HFF-Myc (cell line): ENCODE data around the gene FAM163B.

ENCODE experiments used
- DNase-seq: peaks from one replicate; pipeline ENCODE4 v3.0.0-alpha.2; 2011; ENCODE audit warnings: low read depth; ENCODE audit errors: extremely low read depth
- H3K4me3 ChIP-seq: replicated peaks from 2 replicates; pipeline ENCODE4 v1.5.1; 2011; ENCODE audit warnings: low read depth, mild to moderate bottlenecking, control low read depth, low read length
- CTCF ChIP-seq: IDR thresholded peaks from 2 replicates; pipeline ENCODE4 v1.5.1; 2012; ENCODE audit warnings: mild to moderate bottlenecking, low read depth, low read length, control low read depth; ENCODE audit errors: missing control alignments

The FAM163B gene

GRCh38 chr9:133570691-133571080 lies 38.5 kb downstream of the FAM163B start:
- H3K4me3 ChIP-seq = no peak overlapping the region
- DNase-seq = no peak
- TF ChIP-seq CTCF = no peak

GRCh38 chr9:133569891-133570690 lies 39.1 kb downstream of the FAM163B start:
- H3K4me3 ChIP-seq = no peak overlapping the region
- no peak for DNase-seq

GRCh38 chr9:133569121-133569785 lies 39.9 kb downstream of the FAM163B start:
- no peak overlapping the region for H3K4me3 ChIP-seq
- no peak for TF ChIP-seq CTCF
- DNase-seq = no peak

More at GRCh38 chr9:133569891-133570690, 39.1 kb downstream of the FAM163B start:
- TF ChIP-seq CTCF = no peak

GRCh38 chr9:133568186-133568585 lies 41.0 kb downstream of the FAM163B start:
- no peak for DNase-seq
- H3K4me3 ChIP-seq = no peak overlapping the region
- no peak for TF ChIP-seq CTCF

- no peak overlapping the region for H3K4me3 ChIP-seq
- no peak for TF ChIP-seq CTCF
- DNase-seq = no peak
Observed at GRCh38 chr9:133566817-133567216, 42.4 kb downstream of the FAM163B start.

GRCh38 chr9:133566382-133566781 lies 42.8 kb downstream of the FAM163B start:
- H3K4me3 ChIP-seq = no peak overlapping the region
- DNase-seq = no peak
- no peak for TF ChIP-seq CTCF
